ENCODE measurements around the gene SETD3. TPM values are rescaled to one million over a fixed set of nuclear protein-coding genes. Genes with fewer than 3 reads are reported as not detected.

The SETD3 gene
- total and polyA plus RNA-seq, 2 donors (not counting 1 experiment from before 2014, with no cell fraction given): 30.9 to 38.3 TPM

- Histone ChIP-seq H3K9ac (ENCODE audit: insufficient read depth, low read length) (no peak overlapping the region), H3K36me3 (ENCODE audit: control insufficient read depth, insufficient read depth, low read length) (no peaks in the 10 kb centered on the region), H3K27me3 (ENCODE audit: control insufficient read depth, insufficient read depth, low read length) (no peaks in the 10 kb centered on the region), H3K9me3 (ENCODE audit: control insufficient read depth, insufficient read depth, low read depth, low read length) (no peaks in the 10 kb centered on the region), H3K79me2 (ENCODE audit: control insufficient read depth, insufficient read depth, low read length) (no peaks in the 10 kb centered on the region), H2AFZ (ENCODE audit: low read length) (no peak overlapping the region), H3K4me3 (replicated peaks in 1 of 4; ENCODE audit: control extremely low read depth in 1 of 4, insufficient read depth in 1 of 4, low read depth in 3 of 4, low read length in 4 of 4) (no peak overlapping the region), H4K20me1 (ENCODE audit: control insufficient read depth, extremely low read depth, insufficient read depth, low read length) (no peaks in the 10 kb centered on the region), H3K27ac (ENCODE audit: insufficient read depth, low read length) (no peak overlapping the region), H3K4me1 (ENCODE audit: control insufficient read depth, extremely low read depth, insufficient read depth, low read length) (no peaks in the 10 kb centered on the region), H3K4me2 (ENCODE audit: extremely low read depth, insufficient read depth, low read length) (no peak overlapping the region)
- no peak for DNase-seq (ENCODE audit: low read depth in 2 of 2)
- TF ChIP-seq CTCF (conservative IDR thresholded peaks at IDR 0.05 in 1 of 2, IDR thresholded peaks at IDR 0.05 in 1 of 2; ENCODE audit: low read depth in 1 of 2, low read length in 2 of 2): no peak
- TF ChIP-seq EZH2 (IDR thresholded peaks at IDR 0.05; ENCODE audit: low read length, missing control alignments): no peak
These were observed 34.7 kb downstream of the SETD3 start for GRCh38 chr14:99445931-99446330.

GRCh38 chr14:99441918-99442317, 38.7 kb downstream of the SETD3 start:
- no peaks in the 10 kb centered on the region for H3K36me3 ChIP-seq (ENCODE audit: control insufficient read depth, insufficient read depth, low read length)
- H3K9ac ChIP-seq (ENCODE audit: insufficient read depth, low read length): no peak overlapping the region
- no peaks in the 10 kb centered on the region for H4K20me1 ChIP-seq (ENCODE audit: control insufficient read depth, extremely low read depth, insufficient read depth, low read length)
- no peak for DNase-seq (ENCODE audit: low read depth in 2 of 2)
- TF ChIP-seq CTCF (conservative IDR thresholded peaks at IDR 0.05 in 1 of 2, IDR thresholded peaks at IDR 0.05 in 1 of 2; ENCODE audit: low read depth in 1 of 2, low read length in 2 of 2): no peak
- no peak for TF ChIP-seq EZH2 (IDR thresholded peaks at IDR 0.05; ENCODE audit: low read length, missing control alignments)
- no peak overlapping the region for H2AFZ ChIP-seq (ENCODE audit: low read length)
- no peaks in the 10 kb centered on the region for H3K27me3 ChIP-seq (ENCODE audit: control insufficient read depth, insufficient read depth, low read length)
- H3K4me3 ChIP-seq (replicated peaks in 1 of 4; ENCODE audit: control extremely low read depth in 1 of 4, insufficient read depth in 1 of 4, low read depth in 3 of 4, low read length in 4 of 4): no peak overlapping the region
- no peak overlapping the region for H3K27ac ChIP-seq (ENCODE audit: insufficient read depth, low read length)
- no peak overlapping the region for H3K4me2 ChIP-seq (ENCODE audit: extremely low read depth, insufficient read depth, low read length)
- no peaks in the 10 kb centered on the region for H3K4me1 ChIP-seq (ENCODE audit: control insufficient read depth, extremely low read depth, insufficient read depth, low read length)
- H3K79me2 ChIP-seq (ENCODE audit: control insufficient read depth, insufficient read depth, low read length): no peaks in the 10 kb centered on the region
- no peaks in the 10 kb centered on the region for H3K9me3 ChIP-seq (ENCODE audit: control insufficient read depth, insufficient read depth, low read depth, low read length)

- Histone ChIP-seq H2AFZ (ENCODE audit: low read length) (no peak overlapping the region), H3K4me1 (ENCODE audit: control insufficient read depth, extremely low read depth, insufficient read depth, low read length) (no peaks in the 10 kb centered on the region), H3K79me2 (ENCODE audit: control insufficient read depth, insufficient read depth, low read length) (no peaks in the 10 kb centered on the region), H3K36me3 (ENCODE audit: control insufficient read depth, insufficient read depth, low read length) (no peaks in the 10 kb centered on the region), H3K27me3 (ENCODE audit: control insufficient read depth, insufficient read depth, low read length) (no peaks in the 10 kb centered on the region), H3K4me2 (ENCODE audit: extremely low read depth, insufficient read depth, low read length) (no peak overlapping the region), H3K9me3 (ENCODE audit: control insufficient read depth, insufficient read depth, low read depth, low read length) (no peaks in the 10 kb centered on the region), H3K4me3 (replicated peaks in 1 of 4; ENCODE audit: control extremely low read depth in 1 of 4, insufficient read depth in 1 of 4, low read depth in 3 of 4, low read length in 4 of 4) (no peak overlapping the region), H3K9ac (ENCODE audit: insufficient read depth, low read length) (no peak overlapping the region), H3K27ac (ENCODE audit: insufficient read depth, low read length) (no peak overlapping the region), H4K20me1 (ENCODE audit: control insufficient read depth, extremely low read depth, insufficient read depth, low read length) (no peaks in the 10 kb centered on the region)
- no peak for DNase-seq (ENCODE audit: low read depth in 2 of 2)
- no peak for TF ChIP-seq EZH2 (IDR thresholded peaks at IDR 0.05; ENCODE audit: low read length, missing control alignments)
- no peak for TF ChIP-seq CTCF (conservative IDR thresholded peaks at IDR 0.05 in 1 of 2, IDR thresholded peaks at IDR 0.05 in 1 of 2; ENCODE audit: low read depth in 1 of 2, low read length in 2 of 2)
These were observed 39.3 kb downstream of the SETD3 start for GRCh38 chr14:99441157-99441870.
